EL (cell line): ENCODE measurements around the gene TMEM185B.

ENCODE experiments used
- DNase-seq: peaks from one replicate; pipeline ENCODE4 v3.0.0-alpha.2; 2016

Gene TMEM185B

GRCh38 chr2:120230515-120231471 lies 7.6 kb upstream of the TMEM185B start:
- no peak for DNase-seq

GRCh38 chr2:120229341-120229740 lies 6.1 kb upstream of the TMEM185B start:
- DNase-seq, result no peak

GRCh38 chr2:120228503-120228902 lies 5.3 kb upstream of the TMEM185B start:
- no peak for DNase-seq

GRCh38 chr2:120227111-120227991 lies 4.2 kb upstream of the TMEM185B start:
- DNase-seq, result no peak

GRCh38 chr2:120226316-120226715 lies 3.1 kb upstream of the TMEM185B start:
- DNase-seq, result no peak

GRCh38 chr2:120225549-120226065 lies 2.4 kb upstream of the TMEM185B start:
- no peak for DNase-seq

GRCh38 chr2:120224735-120225548 lies 1.7 kb upstream of the TMEM185B start:
- DNase-seq, result no peak

GRCh38 chr2:120224256-120224655 lies 1.1 kb upstream of the TMEM185B start:
- DNase-seq, result no peak

GRCh38 chr2:120222186-120223033 lies 790 bp downstream of the TMEM185B start:
- no peak for DNase-seq

GRCh38 chr2:120221616-120222015 lies 1.6 kb downstream of the TMEM185B start:
- no peak for DNase-seq

GRCh38 chr2:120220756-120221155 lies 2.4 kb downstream of the TMEM185B start:
- DNase-seq, result no peak

- no peak for DNase-seq
Observed at GRCh38 chr2:120219766-120220165, 3.4 kb downstream of the TMEM185B start.

- no peak for DNase-seq
Observed at GRCh38 chr2:120219291-120219690, 3.9 kb downstream of the TMEM185B start.

GRCh38 chr2:120218181-120218580 lies 5.0 kb downstream of the TMEM185B start:
- no peak for DNase-seq

GRCh38 chr2:120210270-120210693 lies 12.9 kb downstream of the TMEM185B start:
- DNase-seq, result no peak

GRCh38 chr2:120209427-120210269 lies 13.6 kb downstream of the TMEM185B start:
- no peak for DNase-seq

GRCh38 chr2:120208381-120209353 lies 14.5 kb downstream of the TMEM185B start:
- DNase-seq, result no peak

GRCh38 chr2:120206022-120206581 lies 17.1 kb downstream of the TMEM185B start:
- peak; percentile 25 for DNase-seq
